HG02970 (cell line): Measurements from ENCODE around the gene RAD51B.
A peak's percentile ranks its signal among the peaks of the same experiment; 100 is the strongest.
"Not testable (repeated sequence)": the region's sequence is repeated elsewhere in the genome, so short reads cannot be mapped to it uniquely, and the experiment has no call there.

Source experiments
- ATAC-seq: cut with Tn5 transposase; IDR thresholded peaks from one replicate; pipeline ENCODE4 v1.9.1; 2021; ENCODE audit warnings: mild to moderate bottlenecking, moderate library complexity, moderate number of reproducible peaks; ENCODE audit not compliant: unreplicated experiment, low FRiP score

RAD51B gene

GRCh38 chr14:68221046-68221445 is 401.5 kb downstream of the RAD51B start:
- ATAC-seq: not testable (repeated sequence)

DNA sequence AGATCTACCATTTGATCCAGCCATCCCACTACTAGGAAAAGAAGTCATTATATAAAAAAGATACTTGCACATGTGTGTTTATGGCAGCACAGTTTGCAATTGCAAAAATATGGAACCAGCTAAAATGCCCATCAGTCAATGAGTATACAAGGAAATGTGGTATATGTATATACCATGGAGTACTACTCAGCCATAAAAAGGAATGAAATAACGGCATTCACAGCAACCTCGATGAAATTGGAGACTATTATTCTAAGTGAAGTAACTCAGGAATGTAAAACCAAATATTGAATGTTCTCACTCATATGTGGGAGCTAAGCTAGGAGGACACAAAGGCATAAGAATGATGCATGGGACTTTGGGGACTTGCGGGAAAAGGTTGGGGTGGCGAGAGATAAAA is 402.6 kb downstream of the RAD51B start:
- ATAC-seq: no peak

DNA sequence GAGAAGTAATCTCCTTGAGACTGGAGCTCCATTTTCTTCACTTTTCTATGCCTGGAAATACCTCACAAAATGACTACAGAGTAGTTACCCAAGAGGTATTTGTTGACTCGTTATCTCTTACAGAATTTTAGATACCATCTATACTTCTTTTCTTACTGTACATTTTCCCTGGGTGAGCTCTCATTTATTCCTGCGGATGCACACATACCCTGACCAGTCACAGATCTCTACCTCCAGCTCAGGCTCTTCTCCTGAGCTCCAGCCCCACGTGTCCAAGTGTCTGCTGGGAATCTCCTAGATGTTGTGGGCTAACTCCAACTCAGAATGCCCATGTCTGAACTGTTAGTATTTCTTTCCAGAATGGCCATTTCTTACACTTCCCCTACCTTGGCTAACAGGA is 403.1 kb downstream of the RAD51B start:
- no peak for ATAC-seq

DNA sequence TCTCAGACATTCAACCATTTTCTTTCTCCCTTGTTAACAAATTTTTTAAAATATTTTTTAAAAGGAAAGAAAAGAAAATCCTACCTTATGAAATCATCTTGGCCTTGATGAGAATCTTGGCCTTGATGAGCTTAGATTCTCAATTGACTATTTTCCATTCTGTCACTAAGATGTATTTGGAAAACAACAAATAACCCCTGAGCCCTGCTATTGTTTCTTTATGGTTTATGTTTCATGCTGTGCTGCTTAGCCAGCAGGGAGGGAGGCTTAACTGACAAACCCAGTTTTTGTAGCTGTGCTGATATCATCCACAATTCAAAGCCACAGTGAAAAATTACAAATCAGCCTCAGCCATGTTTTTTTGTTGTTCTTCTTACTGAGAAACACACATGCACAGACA is 404.1 kb downstream of the RAD51B start:
- no peak for ATAC-seq

- no peak for ATAC-seq
These were observed 405.7 kb downstream of the RAD51B start for GRCh38 chr14:68225321-68225720.

GRCh38 chr14:68226523-68226922 is 406.9 kb downstream of the RAD51B start:
- ATAC-seq: no peak

DNA sequence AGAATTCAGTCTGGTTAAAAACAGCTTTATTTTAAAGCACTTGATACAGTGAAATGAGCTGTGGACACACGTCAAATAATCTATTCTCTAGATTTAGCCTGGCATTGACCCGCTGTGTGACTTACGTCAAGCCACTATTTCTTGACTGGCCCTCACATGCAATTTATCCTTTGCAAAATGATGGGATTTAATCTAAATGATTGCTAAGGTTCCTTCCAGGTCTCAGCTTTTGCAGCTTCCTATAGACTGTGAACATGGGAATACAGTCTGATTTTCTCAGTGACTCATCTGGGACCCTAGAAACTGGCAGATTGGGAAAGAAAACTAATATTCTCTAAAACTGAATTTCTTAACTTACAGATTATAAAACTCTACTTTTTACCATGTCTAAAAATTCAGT is 409.1 kb downstream of the RAD51B start:
- no peak for ATAC-seq

- ATAC-seq: no peak
These were observed 410.0 kb downstream of the RAD51B start for GRCh38 chr14:68229423-68230100.

- ATAC-seq: no peak
These were observed 410.8 kb downstream of the RAD51B start for GRCh38 chr14:68230202-68230949.

DNA sequence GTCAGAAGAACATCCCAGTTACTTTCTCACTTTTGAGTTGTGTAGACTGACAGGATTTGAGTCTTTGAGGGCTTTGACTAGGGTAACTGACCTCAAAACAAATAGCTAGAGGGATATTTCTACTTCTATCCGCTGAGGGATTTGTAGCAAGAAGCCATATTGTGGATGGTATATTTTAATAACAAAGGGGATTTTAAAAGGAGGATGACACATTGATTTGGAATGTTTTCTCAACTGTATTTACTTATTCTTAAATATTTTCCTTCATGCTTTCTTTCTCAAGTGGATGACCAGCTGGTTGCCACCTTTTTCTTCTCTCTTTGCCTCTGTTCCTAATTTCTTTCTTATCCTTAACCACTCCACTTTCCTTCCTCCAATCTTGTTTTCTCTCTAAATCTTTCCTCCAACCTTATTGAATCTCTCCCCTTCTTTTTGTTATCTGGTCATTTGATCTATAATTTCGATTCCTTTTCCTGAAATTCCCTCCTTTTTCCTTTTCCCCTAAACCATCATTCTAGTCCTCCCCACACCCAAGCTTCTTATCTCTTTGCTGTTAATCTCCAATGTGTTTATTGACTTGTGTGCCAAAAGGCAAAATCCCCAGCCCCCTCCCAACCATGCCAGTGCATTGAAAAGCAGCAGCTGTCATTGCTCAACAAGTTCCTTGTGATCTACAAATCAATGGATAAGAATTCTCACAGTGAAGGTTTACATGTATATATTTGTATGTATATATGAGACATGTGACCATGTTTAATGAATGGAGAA is 411.6 kb downstream of the RAD51B start:
- no peak for ATAC-seq

GRCh38 chr14:68231898-68232297 is 412.3 kb downstream of the RAD51B start:
- ATAC-seq: no peak

- ATAC-seq: peak; percentile 80
These were observed 412.9 kb downstream of the RAD51B start for GRCh38 chr14:68232300-68233055.

DNA sequence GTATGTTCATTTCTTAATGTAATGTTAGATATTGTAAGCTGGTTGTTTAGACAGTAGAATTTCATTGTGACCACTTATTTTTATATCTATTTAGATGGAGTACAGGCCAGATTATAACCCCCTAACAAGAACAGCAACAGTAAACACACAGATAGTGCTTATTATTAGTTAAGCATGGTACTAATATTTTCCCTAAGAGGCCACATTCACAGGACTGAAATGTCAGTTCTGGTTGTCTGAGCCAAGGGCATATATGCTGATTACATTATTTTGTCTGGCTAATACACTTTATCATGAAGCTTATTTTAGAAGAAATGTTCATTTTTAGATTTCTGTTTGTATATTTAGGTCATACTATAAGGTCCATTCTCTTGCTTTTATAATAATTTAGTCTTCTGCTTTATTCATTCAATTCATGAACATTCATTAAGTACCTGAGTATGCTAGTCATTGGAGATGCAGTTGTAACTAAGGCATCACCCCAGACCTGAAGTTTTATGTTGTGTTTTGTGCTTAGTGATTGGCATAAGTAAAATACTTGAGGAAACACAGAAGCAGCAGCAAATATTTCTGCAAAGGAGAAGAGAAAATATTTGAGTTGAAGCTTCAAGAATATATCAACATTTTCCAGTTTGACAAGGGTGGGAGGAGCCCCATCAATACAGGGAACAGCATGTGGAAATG is 413.7 kb downstream of the RAD51B start:
- ATAC-seq: no peak

DNA sequence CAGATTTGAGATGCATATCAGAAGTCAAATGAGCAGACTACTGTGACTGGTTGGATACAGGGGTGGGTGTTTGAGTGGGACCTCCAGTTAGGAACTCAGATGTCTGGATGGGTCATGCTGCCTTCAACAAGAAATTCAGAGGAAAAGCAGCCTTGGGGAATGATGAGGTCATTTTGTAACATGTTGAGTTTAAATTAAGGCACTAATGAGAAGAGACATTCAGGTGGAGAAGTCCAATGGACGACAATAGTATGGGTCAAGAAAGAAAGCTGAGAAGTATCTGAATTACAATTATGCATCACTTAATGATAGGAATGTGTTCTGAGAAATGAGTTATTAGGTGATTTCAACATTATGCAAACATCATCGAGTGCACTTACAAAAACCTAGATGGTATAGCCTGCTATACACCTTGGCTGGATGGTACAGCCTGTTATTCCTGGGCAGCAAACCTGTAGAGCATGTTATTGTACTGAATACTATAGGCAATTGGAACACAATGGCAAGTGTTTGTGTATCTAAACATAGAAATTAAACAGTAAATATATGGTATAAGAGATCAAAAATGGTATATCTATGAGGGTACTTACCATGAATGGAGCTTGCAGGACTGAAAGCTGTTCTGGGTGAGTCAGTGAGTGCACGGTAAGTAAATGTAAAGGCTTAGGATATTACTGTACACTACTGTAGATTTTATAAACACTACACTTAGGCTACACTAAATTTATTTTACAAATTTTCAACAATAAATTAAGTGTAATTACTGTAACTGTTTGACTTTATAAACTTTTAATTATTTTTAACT is 414.7 kb downstream of the RAD51B start:
- ATAC-seq: no peak

DNA sequence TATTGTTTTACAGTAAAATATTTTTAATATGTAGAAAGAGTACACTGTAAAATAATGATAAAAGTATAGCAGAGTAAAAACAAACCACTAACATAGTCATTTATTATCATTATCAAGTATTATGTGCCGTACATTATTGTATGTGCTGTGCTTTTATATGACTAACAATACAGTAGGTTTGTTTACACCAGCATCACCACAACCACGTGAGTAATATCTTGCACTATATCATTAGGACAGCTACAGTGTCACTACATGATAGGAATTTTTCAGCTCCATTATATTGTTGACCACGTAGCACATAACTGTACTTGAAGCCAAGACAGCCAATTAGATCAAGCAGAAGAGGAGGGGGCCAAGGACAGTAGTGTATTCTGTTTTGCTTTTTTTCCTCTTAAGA is 415.4 kb downstream of the RAD51B start:
- ATAC-seq: no peak

GRCh38 chr14:68236582-68237458 is 417.2 kb downstream of the RAD51B start:
- ATAC-seq: no peak

- ATAC-seq: no peak
These were observed 419.0 kb downstream of the RAD51B start for GRCh38 chr14:68238551-68238950.

DNA sequence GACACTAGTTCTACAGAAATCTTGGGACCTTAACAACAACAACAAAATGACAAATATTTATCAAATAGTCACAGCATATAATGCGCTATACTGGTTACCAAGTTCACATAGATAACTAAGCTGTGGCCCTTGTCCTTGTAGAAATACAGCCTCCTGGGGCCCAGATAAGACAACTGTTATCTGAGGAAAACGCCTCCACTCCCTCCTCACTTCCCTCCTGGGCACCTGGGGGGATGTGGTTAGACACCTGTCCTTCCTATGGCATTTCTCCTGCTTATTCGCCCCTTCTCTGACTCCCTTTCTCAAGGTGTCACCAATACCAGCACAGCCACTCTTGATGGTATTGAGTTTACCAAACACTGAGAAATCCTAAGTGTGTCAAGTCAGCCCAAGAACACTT is 419.4 kb downstream of the RAD51B start:
- ATAC-seq: no peak
